ENCODE results near the gene BACE2.

BACE2 gene

DNA sequence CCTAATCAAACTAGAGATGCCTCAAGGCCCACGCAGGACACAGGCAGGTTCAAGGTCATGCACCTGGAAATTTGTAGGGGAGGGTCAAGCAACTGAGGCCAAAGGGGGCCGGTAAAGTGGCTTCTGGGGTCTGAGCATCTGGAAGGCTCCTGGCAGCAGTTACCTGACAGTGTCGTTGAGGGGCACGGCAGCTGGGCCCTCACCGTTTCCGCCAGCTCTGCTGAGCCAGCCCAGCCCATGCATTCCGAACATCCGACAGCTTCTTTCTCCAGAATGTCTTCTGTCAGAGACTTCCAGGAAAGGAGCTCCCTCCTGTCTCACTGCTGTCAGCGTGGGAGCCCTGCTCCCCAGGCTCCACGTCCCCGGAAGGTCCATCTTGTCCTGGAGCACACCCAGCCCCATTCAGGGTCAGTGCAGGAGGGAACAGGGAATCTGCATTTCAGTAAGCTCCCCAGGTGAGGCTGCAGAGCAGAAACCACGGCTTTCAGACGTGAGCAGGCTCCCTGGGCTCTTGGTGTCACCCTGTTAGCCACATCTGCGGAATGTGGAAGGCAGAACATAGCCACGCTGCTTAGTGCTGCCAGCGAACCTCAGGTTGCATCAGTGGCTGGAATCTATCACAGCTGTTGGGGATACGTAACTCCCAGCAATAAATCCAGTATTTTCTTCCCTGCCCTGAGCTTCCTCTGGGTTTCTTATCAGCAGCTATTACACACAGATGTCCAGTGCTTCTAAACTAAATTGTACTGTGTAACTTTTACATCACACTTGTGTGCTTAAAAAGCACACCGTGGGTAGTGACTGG lies 112.4 kb downstream of the BACE2 start:
- no peaks in the 10 kb centered on the region for H3K27me3 ChIP-seq (ENCODE audit: control insufficient read depth, insufficient read depth, low read length)
- peaks cover 14% of the 10 kb centered on the region; the same call in 1 of the 2 replicates for H3K4me1 ChIP-seq (ENCODE audit: control insufficient read depth, insufficient read depth, low read length)
- no peak overlapping the region for H3K4me3 ChIP-seq (ENCODE audit: low read depth, low read length)
- no peak overlapping the region for H3K27ac ChIP-seq (ENCODE audit: low read depth, low read length)
- no peak overlapping the region for H3K9ac ChIP-seq (ENCODE audit: low read depth, low read length)
- H3K9me3 ChIP-seq (ENCODE audit: control insufficient read depth, insufficient read depth, low read length) = no peaks in the 10 kb centered on the region
- H3K36me3 ChIP-seq (ENCODE audit: control insufficient read depth, insufficient read depth, low read length) = no peaks in the 10 kb centered on the region

DNA sequence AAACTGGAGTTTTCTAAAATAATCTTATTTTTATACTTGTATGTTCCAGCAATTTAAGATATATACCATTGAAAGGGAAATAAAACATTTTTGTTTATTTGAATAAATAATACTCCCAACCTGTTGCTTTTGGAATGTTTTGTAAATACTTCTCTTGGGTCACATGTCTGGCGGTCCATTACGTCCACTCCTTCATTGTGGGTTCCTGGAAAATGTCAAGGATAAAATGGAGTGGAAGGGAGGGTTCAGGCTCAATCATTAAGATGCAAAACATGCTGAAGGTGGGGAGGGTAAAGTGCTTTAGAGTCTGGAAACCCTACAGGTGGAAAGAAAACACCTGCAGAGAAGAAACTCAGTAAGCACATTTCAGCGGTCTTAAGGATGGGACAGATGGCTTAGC lies 114.5 kb downstream of the BACE2 start:
- H3K9ac ChIP-seq (ENCODE audit: low read depth, low read length) = no peak overlapping the region
- no peak overlapping the region for H3K4me3 ChIP-seq (ENCODE audit: low read depth, low read length)
- no peaks in the 10 kb centered on the region for H3K27me3 ChIP-seq (ENCODE audit: control insufficient read depth, insufficient read depth, low read length)
- H3K9me3 ChIP-seq (ENCODE audit: control insufficient read depth, insufficient read depth, low read length) = no peaks in the 10 kb centered on the region
- no peaks in the 10 kb centered on the region for H3K36me3 ChIP-seq (ENCODE audit: control insufficient read depth, insufficient read depth, low read length)
- peaks cover 14% of the 10 kb centered on the region; the same call in 1 of the 2 replicates for H3K4me1 ChIP-seq (ENCODE audit: control insufficient read depth, insufficient read depth, low read length)
- no peak overlapping the region for H3K27ac ChIP-seq (ENCODE audit: low read depth, low read length)

DNA sequence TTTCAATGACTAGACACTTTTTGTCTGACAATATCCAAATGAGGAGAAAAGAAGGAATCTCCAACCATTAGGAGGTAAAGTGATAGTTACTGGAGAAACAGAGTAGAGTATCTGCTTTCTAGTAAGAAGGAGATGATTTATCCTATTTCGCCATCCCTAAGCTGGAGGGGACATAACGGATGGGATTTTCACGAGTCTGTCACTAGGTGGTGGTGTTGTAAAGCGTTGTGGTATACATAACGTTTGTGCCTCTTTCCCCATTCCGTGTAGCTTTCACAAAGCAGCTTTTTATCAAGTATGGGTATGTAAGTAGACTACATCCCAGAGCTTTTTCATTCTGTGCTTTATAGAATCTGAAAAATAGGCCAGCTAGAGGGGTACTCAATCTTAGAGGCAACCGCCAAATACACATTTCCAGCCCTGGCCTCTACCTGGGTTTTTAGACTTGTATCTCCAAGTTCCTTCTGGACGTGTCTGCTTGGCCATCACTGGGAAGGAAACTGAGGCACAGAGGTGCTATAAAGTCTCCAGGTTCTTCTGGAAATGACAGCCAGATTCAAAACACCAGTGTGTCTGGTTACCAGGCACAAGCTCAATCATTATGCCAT lies 115.4 kb downstream of the BACE2 start:
- H3K9me3 ChIP-seq (ENCODE audit: control insufficient read depth, insufficient read depth, low read length) = no peaks in the 10 kb centered on the region
- H3K27me3 ChIP-seq (ENCODE audit: control insufficient read depth, insufficient read depth, low read length) = no peaks in the 10 kb centered on the region
- H3K36me3 ChIP-seq (ENCODE audit: control insufficient read depth, insufficient read depth, low read length) = no peaks in the 10 kb centered on the region
- H3K9ac ChIP-seq (ENCODE audit: low read depth, low read length) = no peak overlapping the region
- H3K4me1 ChIP-seq (ENCODE audit: control insufficient read depth, insufficient read depth, low read length) = peaks cover 8% of the 10 kb centered on the region; the same call in 1 of the 2 replicates
- H3K4me3 ChIP-seq (ENCODE audit: low read depth, low read length) = no peak overlapping the region
- H3K27ac ChIP-seq (ENCODE audit: low read depth, low read length) = no peak overlapping the region

DNA sequence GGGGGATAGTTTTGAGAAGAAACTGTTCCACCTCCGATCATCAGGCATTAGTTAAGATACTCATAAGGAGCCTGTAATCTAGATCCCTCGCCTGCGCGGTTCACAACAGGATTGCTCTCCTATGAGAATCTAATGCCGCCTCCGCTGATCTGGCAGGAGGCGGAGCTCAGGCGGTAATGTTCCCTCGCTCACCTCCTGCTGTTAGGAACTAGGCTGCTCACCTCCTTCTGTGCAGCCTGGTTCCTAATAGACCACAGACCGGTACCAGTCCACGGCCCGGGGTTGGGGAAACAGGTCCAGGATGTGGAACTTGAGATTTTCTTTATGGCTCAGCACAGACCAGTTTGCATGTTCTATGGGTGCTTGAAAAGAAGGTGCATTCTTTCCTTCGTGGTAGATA lies 121.5 kb downstream of the BACE2 start:
- peaks cover 15% of the 10 kb centered on the region for H3K9me3 ChIP-seq (ENCODE audit: control insufficient read depth, insufficient read depth, low read length)
- no peak overlapping the region for H3K9ac ChIP-seq (ENCODE audit: low read depth, low read length)
- H3K36me3 ChIP-seq (ENCODE audit: control insufficient read depth, insufficient read depth, low read length) = no peaks in the 10 kb centered on the region
- H3K4me3 ChIP-seq (ENCODE audit: low read depth, low read length) = no peak overlapping the region
- H3K27me3 ChIP-seq (ENCODE audit: control insufficient read depth, insufficient read depth, low read length) = no peaks in the 10 kb centered on the region
- H3K4me1 ChIP-seq (ENCODE audit: control insufficient read depth, insufficient read depth, low read length) = no peaks in the 10 kb centered on the region
- H3K27ac ChIP-seq (ENCODE audit: low read depth, low read length) = no peak overlapping the region

DNA sequence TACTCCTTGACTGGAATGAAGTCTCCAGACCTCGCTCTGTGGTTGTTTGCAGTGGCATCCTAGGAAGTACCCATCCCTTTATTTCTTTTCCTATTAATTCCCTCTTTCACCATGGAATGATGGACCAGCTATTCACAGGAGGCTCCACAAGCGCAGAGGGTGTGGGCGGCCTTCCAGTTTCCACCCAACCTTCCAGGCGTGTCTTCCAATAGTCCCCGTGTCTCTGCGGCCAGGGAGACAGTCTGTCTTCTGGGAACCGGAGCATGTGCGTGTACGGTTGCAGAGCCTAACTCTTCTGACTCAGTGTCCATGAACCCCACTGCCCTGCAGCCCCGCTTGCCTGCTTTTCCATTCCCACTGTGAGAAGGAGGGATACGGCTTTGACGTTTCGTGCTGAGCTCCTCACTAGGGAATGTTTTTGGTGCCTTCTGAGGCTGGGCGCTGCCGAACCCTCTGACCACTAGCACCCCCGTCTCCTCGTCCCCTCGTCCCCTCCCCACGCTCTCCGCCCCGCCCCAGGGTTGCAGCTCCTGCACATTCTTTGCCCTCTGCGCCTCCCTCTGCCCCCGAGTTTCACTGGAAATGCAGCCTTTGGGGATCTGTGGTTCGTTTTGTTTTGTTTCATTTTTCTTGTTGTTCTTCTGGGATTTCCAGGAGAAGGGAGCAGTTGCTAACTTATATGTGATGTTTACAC lies 122.3 kb downstream of the BACE2 start:
- H3K27me3 ChIP-seq (ENCODE audit: control insufficient read depth, insufficient read depth, low read length) = no peaks in the 10 kb centered on the region
- H3K27ac ChIP-seq (ENCODE audit: low read depth, low read length) = no peak overlapping the region
- H3K4me3 ChIP-seq (ENCODE audit: low read depth, low read length) = no peak overlapping the region
- no peaks in the 10 kb centered on the region for H3K36me3 ChIP-seq (ENCODE audit: control insufficient read depth, insufficient read depth, low read length)
- H3K4me1 ChIP-seq (ENCODE audit: control insufficient read depth, insufficient read depth, low read length) = no peaks in the 10 kb centered on the region
- H3K9me3 ChIP-seq (ENCODE audit: control insufficient read depth, insufficient read depth, low read length) = peaks cover 15% of the 10 kb centered on the region
- H3K9ac ChIP-seq (ENCODE audit: low read depth, low read length) = no peak overlapping the region

DNA sequence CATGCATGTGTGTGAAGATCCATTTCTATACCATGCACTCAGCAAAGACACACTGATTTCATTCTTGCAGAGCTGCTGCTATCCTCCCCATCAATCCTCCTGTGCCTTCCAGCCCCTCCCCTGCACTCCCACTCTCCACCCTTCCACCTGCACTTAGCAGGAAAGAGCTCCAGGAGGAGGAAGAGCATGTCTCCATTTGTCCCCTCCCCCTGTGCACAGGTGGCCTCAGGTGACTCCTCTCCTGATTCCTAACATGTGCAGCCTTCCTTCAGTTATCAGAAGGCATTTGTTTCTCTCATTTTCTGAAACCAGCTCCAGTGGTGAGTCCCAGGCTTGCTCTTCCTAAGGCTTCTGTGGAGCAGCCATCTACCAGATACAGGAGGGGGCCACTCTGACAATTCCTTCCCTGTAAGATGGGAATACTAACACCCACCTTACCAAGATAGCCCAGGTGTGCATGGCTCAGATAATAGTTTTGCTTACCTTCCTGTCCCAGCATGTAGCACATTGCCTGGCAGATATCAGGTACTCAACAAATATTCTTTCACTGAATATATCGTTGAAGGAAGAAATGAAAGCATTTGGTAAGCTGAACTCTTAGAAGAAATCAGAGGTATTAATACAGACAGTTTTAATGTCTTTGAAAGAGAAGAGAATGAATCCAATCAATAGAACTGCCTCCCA lies 126.7 kb downstream of the BACE2 start:
- H3K27ac ChIP-seq (ENCODE audit: low read depth, low read length) = no peak overlapping the region
- H3K4me3 ChIP-seq (ENCODE audit: low read depth, low read length) = no peak overlapping the region
- H3K9me3 ChIP-seq (ENCODE audit: control insufficient read depth, insufficient read depth, low read length) = peaks cover 15% of the 10 kb centered on the region
- H3K36me3 ChIP-seq (ENCODE audit: control insufficient read depth, insufficient read depth, low read length) = no peaks in the 10 kb centered on the region
- no peaks in the 10 kb centered on the region for H3K4me1 ChIP-seq (ENCODE audit: control insufficient read depth, insufficient read depth, low read length)
- H3K9ac ChIP-seq (ENCODE audit: low read depth, low read length) = no peak overlapping the region
- H3K27me3 ChIP-seq (ENCODE audit: control insufficient read depth, insufficient read depth, low read length) = no peaks in the 10 kb centered on the region

DNA sequence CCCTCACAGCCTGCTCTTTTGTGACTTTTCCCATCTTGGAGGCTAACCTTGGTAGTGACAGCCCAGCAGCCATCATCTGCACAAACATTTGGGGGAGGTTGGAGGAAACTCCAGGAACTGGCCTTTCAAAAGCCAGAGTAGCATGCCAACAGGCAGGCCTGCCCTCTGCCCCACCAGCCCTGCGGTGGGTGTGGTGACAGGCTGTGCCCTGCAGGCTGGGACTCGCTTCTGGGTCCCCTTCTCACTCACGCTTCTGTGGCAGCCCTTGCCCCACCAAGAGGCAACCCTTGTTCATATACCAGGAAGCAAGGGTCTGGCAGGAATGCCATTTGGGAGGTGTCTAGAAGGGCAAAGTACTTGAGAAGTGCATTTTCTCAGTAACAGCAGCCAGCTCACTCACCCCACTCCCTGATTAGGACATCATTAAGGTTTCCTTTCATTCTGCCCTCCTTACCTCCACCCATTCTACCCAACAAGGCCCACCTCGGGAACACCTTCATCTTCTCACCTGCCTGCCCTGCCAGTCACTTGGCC lies 127.8 kb downstream of the BACE2 start:
- H3K4me1 ChIP-seq (ENCODE audit: control insufficient read depth, insufficient read depth, low read length) = no peaks in the 10 kb centered on the region
- no peak overlapping the region for H3K4me3 ChIP-seq (ENCODE audit: low read depth, low read length)
- no peaks in the 10 kb centered on the region for H3K36me3 ChIP-seq (ENCODE audit: control insufficient read depth, insufficient read depth, low read length)
- H3K9me3 ChIP-seq (ENCODE audit: control insufficient read depth, insufficient read depth, low read length) = peaks cover 15% of the 10 kb centered on the region
- H3K27me3 ChIP-seq (ENCODE audit: control insufficient read depth, insufficient read depth, low read length) = no peaks in the 10 kb centered on the region
- no peak overlapping the region for H3K27ac ChIP-seq (ENCODE audit: low read depth, low read length)
- no peak overlapping the region for H3K9ac ChIP-seq (ENCODE audit: low read depth, low read length)

DNA sequence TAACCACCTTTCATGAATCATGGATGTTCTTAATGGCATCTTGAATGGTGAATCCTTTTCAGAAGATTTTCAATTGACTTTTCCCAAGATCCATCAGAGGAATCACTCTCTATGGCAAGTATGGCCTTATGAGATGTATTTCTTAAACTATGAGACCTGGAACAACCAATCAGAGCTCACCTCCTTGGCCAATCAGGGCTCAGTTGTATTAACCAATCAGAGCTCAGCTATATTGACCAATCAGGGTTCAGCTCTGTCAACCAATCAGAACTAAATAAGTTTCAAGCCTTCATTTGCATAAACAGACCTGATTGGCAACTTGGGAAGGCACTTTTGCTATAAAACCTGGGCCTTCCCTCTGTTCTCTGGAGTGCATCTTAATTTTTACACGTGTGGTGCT lies 135.0 kb downstream of the BACE2 start:
- peaks cover 4% of the 10 kb centered on the region; the same call in 1 of the 2 replicates for H3K4me1 ChIP-seq (ENCODE audit: control insufficient read depth, insufficient read depth, low read length)
- H3K27ac ChIP-seq (ENCODE audit: low read depth, low read length) = no peak overlapping the region
- H3K9me3 ChIP-seq (ENCODE audit: control insufficient read depth, insufficient read depth, low read length) = peaks cover 9% of the 10 kb centered on the region; the same call in 1 of the 2 replicates
- H3K36me3 ChIP-seq (ENCODE audit: control insufficient read depth, insufficient read depth, low read length) = no peaks in the 10 kb centered on the region
- H3K9ac ChIP-seq (ENCODE audit: low read depth, low read length) = no peak overlapping the region
- H3K4me3 ChIP-seq (ENCODE audit: low read depth, low read length) = no peak overlapping the region
- no peaks in the 10 kb centered on the region for H3K27me3 ChIP-seq (ENCODE audit: control insufficient read depth, insufficient read depth, low read length)

DNA sequence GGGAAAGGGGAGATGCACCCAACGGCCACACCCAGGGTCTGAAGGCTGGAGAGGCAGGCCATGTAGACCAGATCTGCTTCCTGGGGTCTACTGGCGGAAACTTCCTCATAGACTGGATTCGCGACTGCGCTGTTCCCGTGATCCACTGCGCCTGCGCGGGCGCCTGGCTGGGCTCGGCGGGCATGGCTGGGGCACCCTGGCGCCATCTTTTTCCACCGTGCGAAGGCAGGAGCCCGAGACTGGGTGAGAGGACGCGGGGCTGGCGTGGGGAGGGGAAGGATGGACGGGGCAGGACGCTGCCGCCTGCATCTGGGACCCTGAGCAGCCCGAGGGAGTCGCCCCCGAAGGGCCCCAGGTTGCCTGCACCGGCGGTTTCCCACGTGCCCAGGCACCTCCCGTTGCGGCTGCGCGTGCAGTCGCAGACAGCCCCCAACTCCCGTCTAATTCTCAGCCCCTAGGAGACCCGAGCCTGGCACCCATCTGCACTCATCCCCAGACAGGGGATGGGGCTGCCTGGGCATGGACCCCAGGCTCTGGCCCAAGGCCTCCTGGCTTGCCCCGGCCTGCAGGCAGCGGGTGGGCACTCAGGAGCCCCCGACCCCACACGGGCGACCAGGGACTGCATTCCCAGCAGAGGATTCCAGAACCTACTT lies 136.2 kb downstream of the BACE2 start:
- Histone ChIP-seq H3K9ac (ENCODE audit: low read depth, low read length) (no peak overlapping the region), H3K36me3 (ENCODE audit: control insufficient read depth, insufficient read depth, low read length) (no peaks in the 10 kb centered on the region), H3K27ac (ENCODE audit: low read depth, low read length) (no peak overlapping the region), H3K9me3 (ENCODE audit: control insufficient read depth, insufficient read depth, low read length) (peaks cover 9% of the 10 kb centered on the region; the same call in 1 of the 2 replicates), H3K4me3 (ENCODE audit: low read depth, low read length) (no peak overlapping the region), H3K27me3 (ENCODE audit: control insufficient read depth, insufficient read depth, low read length) (no peaks in the 10 kb centered on the region), H3K4me1 (ENCODE audit: control insufficient read depth, insufficient read depth, low read length) (peaks cover 7% of the 10 kb centered on the region; the same call in 1 of the 2 replicates)

DNA sequence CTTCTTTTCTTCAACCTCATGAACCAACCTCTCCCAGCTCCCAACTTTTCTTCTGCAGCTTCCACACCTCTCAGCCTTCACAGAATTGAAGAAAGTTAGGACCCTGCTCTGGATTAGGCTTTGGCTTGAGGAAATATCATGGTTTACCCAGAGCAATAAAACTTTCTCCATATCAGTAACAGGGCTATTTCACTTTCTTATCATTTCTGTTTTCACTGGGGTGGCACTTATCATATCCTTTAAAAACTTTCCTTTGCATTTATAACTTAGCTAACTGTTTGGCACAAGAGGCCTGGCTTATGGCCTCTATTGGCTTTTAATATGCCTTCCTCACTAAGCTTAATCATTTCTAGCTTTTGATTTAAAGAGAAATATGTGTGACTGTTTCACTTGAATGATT lies 139.3 kb downstream of the BACE2 start:
- no peaks in the 10 kb centered on the region for H3K27me3 ChIP-seq (ENCODE audit: control insufficient read depth, insufficient read depth, low read length)
- H3K36me3 ChIP-seq (ENCODE audit: control insufficient read depth, insufficient read depth, low read length) = no peaks in the 10 kb centered on the region
- no peak overlapping the region for H3K27ac ChIP-seq (ENCODE audit: low read depth, low read length)
- H3K9ac ChIP-seq (ENCODE audit: low read depth, low read length) = no peak overlapping the region
- H3K4me3 ChIP-seq (ENCODE audit: low read depth, low read length) = no peak overlapping the region
- peaks cover 7% of the 10 kb centered on the region; the same call in 1 of the 2 replicates for H3K4me1 ChIP-seq (ENCODE audit: control insufficient read depth, insufficient read depth, low read length)
- H3K9me3 ChIP-seq (ENCODE audit: control insufficient read depth, insufficient read depth, low read length) = peaks cover 5% of the 10 kb centered on the region; the same call in 1 of the 2 replicates
